ENCODE measurements around the gene GAB4.

GRCh38 chr22:17035246-17035645 lies 27.2 kb upstream of the GAB4 start:
- TF ChIP-seq CTCF (conservative IDR thresholded peaks at IDR 0.05; ENCODE audit: low read depth, low read length) = no peak
- no peak for TF ChIP-seq POLR2A (IDR thresholded peaks at IDR 0.05; ENCODE audit: low read depth, low read length)

Data from IMR-90 (cell line).